Hair follicle dermal papilla cell (primary cell): ENCODE results near the gene ZMYND19. TPM values are rescaled to one million over a fixed set of nuclear protein-coding genes. Genes with fewer than 3 reads are reported as not detected.

Experiments
- small RNA-seq: library from RNA; depleted of rRNA; stranded (forward); fragments of <200 nt; gene quantifications from one replicate; pipeline ENCODE3, GENCODE V24; 2012
- total RNA-seq: library from RNA; depleted of rRNA; stranded (reverse); fragments of >200 nt; gene quantifications from 2 replicates; pipeline ENCODE4 v1.2.3, GENCODE V29; 2012

The ZMYND19 gene
- total RNA-seq: 14.0 and 16.6 TPM in 2 replicates

DNA sequence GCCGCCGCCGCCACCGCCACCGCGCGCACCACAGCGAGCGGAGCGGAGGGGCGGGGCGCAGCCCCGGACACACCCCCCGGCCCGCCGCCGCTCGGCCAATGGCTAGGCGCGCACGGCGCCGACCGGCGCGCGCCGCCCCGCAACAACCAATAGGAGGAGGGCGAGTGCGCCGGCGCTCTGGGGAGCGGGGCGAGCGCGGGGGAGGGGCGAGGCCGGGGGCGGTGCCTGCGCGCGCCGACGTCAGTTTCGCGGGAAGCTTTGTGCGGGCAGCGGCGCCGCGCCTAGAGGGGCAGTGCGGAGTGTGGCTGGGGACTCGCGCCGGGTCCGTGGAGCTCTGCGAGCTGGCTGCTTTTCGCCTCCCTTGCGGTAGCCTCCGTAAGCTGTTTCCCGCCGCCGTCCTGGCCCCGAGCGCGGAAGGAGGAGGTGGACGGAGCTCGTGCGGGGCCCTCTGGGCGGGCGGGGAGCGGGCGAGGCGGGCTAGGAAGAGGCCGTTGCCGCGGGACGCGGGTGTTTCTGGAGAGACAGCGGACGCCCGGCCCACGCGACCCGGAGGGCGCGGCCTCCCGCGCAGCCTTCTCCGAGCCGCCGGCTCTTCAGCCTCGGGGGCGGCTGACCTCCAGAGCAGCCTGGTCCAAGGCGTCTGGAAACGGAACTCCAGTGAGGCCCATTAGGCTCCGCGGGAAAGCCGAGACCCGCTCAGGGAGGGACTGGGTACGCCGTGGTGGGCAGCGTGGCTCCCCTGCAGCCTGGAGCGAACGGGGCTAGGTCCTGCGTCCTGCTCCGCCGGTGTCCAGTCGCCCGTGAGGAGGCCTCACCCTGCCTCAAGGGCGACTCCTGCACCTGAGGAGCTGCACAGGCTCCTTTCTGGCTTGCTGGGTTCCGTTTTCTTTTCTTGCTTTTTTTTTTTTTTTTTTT lies at the start of gene ZMYND19:
Gene ZMYND19 (minus strand): TSS at position 44 of the 915 bp plus-strand sequence. CDS start 249 bp downstream, outside the sequence.

GRCh38 chr9:137618105-137619067 lies 28.1 kb upstream of the ZMYND19 start, which contains the start of gene EHMT1:
Gene EHMT1 (plus strand): TSS chr9:137619005. CDS start chr9:137619029, 24 bp downstream.

GRCh38 chr9:137605121-137606004 lies 15.1 kb upstream of the ZMYND19 start, which contains the start of gene ARRDC1:
Gene ARRDC1 (plus strand): TSS chr9:137605686. CDS start chr9:137605718, 32 bp downstream.

DNA sequence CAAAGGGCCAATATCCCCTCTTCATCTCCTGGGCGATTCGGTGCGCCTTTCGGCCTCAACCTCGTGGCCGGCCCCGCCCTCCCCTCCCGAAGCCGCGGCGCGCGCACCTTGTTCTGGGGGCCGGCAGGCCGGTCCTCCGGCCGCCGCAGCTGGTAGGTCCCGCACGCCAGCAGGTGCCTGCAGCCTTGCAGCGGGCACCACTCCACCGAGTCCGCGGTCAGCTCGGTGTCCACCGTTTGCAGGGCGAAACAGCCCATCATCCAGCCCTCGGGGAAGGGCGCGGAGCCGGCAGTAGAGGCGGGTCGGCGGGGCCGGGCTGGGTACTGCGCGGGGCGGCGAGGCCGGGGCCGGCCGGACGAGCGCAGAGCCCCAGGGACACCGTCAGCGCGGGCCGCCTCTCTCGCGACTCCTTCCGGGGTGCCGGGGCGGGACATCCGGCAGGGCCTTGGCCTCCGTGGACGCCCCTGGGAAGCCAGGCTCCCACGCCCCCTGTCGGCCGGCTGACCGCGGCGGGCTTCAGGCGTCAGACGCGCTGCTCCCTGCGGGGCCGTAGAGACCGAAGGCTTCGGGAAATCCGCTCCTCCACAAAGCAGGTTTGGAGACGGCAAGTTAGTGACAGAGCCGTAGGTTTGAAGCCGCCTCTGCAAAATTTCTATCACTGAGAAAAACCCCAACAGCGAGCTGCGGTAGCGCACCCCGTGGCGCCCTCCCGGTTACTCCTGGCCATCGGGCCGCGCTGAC lies 11.6 kb downstream of the ZMYND19 start, which contains the start of gene DPH7:
Gene DPH7 (minus strand): TSS at position 408 of the 741 bp plus-strand sequence. CDS start 148 bp downstream, at position 260.

GRCh38 chr9:137551264-137552021 lies 38.9 kb downstream of the ZMYND19 start, which contains the start of gene MRPL41:
Gene MRPL41 (plus strand): TSS chr9:137551879. CDS start chr9:137552082, 203 bp downstream.

DNA sequence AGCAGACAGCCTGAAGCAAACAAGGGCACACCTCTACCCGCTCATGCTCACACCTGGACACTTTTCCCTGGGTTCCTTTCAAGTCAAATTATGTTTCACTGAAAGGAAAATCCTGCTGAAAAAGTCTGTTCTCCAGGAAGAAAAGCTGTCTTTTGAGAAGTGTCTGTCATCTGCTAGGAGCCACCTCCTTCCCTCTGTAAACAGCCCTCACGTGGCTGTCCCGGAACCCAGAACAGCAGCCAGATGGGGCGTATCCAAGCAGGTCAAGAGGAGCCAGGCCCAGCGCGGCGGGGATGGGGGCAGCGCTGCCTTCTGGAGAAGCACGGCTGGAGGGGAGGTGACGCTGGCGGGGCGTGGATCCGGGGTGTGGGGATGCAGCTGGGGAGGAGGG lies 40.1 kb downstream of the ZMYND19 start, which contains the start of gene PNPLA7:
Gene PNPLA7 (minus strand): TSS at position 172 of the 391 bp plus-strand sequence. CDS start 205 bp downstream, outside the sequence.

Small RNA genes within 50 kb of the gene (small RNA-seq; reads per million reads assigned to genes)
- gene RF00017: not detected

Other genes starting within 250 kb of the ZMYND19 start
- gene EXD3, start 167.3 kb downstream of the ZMYND19 start, total RNA-seq: 8.1 and 13.5 TPM in 2 replicates
- 0.49 and 0.65 TPM in 2 replicates for gene NOXA1, start 167.1 kb downstream of the ZMYND19 start, total RNA-seq
- gene ENTPD8, start 149.2 kb downstream of the ZMYND19 start, total RNA-seq: not detected in 2 replicates
- 34.6 and 39.1 TPM in 2 replicates for gene NSMF, start 131.2 kb downstream of the ZMYND19 start, total RNA-seq
- gene PNPLA7, start 40.1 kb downstream of the ZMYND19 start, total RNA-seq: 1.5 and 2.1 TPM in 2 replicates
- gene MRPL41, start 38.6 kb downstream of the ZMYND19 start, total RNA-seq: 16.9 and 18.2 TPM in 2 replicates
- 21.0 and 21.6 TPM in 2 replicates for gene DPH7, start 11.6 kb downstream of the ZMYND19 start, total RNA-seq
- 14.6 and 17.2 TPM in 2 replicates for gene ARRDC1, start 15.2 kb upstream of the ZMYND19 start, total RNA-seq
- 59.9 and 66.8 TPM in 2 replicates for gene EHMT1, start 28.5 kb upstream of the ZMYND19 start, total RNA-seq